ENCODE data around the gene RAB31.

Gene RAB31

DNA sequence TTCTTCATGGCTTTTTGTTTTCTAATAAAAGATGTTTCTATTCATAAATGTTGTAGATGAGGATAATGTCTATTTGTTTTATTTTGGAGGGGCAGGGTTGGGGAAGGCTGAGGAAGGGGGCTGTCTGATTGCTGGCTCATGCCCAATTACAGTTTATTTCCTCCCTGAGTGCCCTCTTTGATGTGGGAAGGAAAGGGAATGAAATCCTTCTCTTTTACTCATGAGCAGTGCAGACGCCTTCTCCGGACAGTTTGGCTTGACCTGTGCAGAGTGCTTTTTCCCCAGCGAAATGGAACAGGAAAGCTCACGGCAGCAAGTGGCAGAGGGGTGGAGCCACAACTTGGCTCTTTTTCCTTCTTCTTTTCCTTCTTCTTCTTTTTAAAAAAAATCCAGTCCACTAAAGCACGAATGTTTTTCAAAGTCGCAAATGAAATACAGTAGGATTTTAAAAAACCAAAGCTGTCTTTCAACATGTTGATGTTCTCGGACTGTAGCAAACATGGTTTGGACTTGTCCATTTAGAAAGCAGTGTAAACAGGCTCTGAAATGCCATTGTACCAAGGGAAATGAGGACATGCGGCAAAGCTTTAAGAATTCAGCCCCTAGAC lies 34.5 kb downstream of the RAB31 start:
- Mint-ChIP-seq H3K36me3 (peaks cover 11% of the 10 kb centered on the region), H3K9me3 (peaks cover 3% of the 10 kb centered on the region), H3K4me3 (no peak overlapping the region), H3K27ac (no peak overlapping the region), H3K27me3 (no peaks in the 10 kb centered on the region), H3K4me1 (peaks cover 11% of the 10 kb centered on the region)
- ATAC-seq (ENCODE audit: low read depth) (no peak), DNase-seq (ENCODE audit: low spot score in 2 of 2) (no peak)

GRCh38 chr18:9743200-9744016 lies 35.3 kb downstream of the RAB31 start:
- peaks cover 3% of the 10 kb centered on the region for H3K9me3 Mint-ChIP-seq
- no peak overlapping the region for H3K4me3 Mint-ChIP-seq
- no peak overlapping the region for H3K27ac Mint-ChIP-seq
- H3K4me1 Mint-ChIP-seq, result peaks cover 9% of the 10 kb centered on the region
- H3K36me3 Mint-ChIP-seq, result peaks cover 11% of the 10 kb centered on the region
- no peak for DNase-seq (ENCODE audit: low spot score in 2 of 2)
- H3K27me3 Mint-ChIP-seq, result no peaks in the 10 kb centered on the region
- ATAC-seq (ENCODE audit: low read depth), result no peak

GRCh38 chr18:9746958-9747357 lies 38.9 kb downstream of the RAB31 start:
- no peak for DNase-seq (ENCODE audit: low spot score in 2 of 2)
- Mint-ChIP-seq H3K4me3 (no peak overlapping the region), H3K27ac (peak overlapping the region; percentile 2), H3K4me1 (peaks cover 11% of the 10 kb centered on the region), H3K27me3 (no peaks in the 10 kb centered on the region), H3K36me3 (peaks cover 13% of the 10 kb centered on the region), H3K9me3 (peaks cover 3% of the 10 kb centered on the region)
- no peak for ATAC-seq (ENCODE audit: low read depth)

- peaks cover 18% of the 10 kb centered on the region for H3K4me1 Mint-ChIP-seq
- H3K27me3 Mint-ChIP-seq, result no peaks in the 10 kb centered on the region
- ATAC-seq (ENCODE audit: low read depth) (no peak), DNase-seq (ENCODE audit: low spot score in 2 of 2) (no peak)
- H3K9me3 Mint-ChIP-seq, result peaks cover 2% of the 10 kb centered on the region
- no peak overlapping the region for H3K27ac Mint-ChIP-seq
- no peak overlapping the region for H3K4me3 Mint-ChIP-seq
- peaks cover 8% of the 10 kb centered on the region for H3K36me3 Mint-ChIP-seq
These were observed 41.5 kb downstream of the RAB31 start for GRCh38 chr18:9749611-9750010.

- peaks cover 19% of the 10 kb centered on the region for H3K4me1 Mint-ChIP-seq
- no peak overlapping the region for H3K4me3 Mint-ChIP-seq
- no peak for DNase-seq (ENCODE audit: low spot score in 2 of 2)
- no peak overlapping the region for H3K27ac Mint-ChIP-seq
- H3K27me3 Mint-ChIP-seq, result no peaks in the 10 kb centered on the region
- peaks cover 5% of the 10 kb centered on the region for H3K36me3 Mint-ChIP-seq
- ATAC-seq (ENCODE audit: low read depth), result no peak
- no peaks in the 10 kb centered on the region for H3K9me3 Mint-ChIP-seq
These were observed 42.0 kb downstream of the RAB31 start for GRCh38 chr18:9750112-9750511.

DNA sequence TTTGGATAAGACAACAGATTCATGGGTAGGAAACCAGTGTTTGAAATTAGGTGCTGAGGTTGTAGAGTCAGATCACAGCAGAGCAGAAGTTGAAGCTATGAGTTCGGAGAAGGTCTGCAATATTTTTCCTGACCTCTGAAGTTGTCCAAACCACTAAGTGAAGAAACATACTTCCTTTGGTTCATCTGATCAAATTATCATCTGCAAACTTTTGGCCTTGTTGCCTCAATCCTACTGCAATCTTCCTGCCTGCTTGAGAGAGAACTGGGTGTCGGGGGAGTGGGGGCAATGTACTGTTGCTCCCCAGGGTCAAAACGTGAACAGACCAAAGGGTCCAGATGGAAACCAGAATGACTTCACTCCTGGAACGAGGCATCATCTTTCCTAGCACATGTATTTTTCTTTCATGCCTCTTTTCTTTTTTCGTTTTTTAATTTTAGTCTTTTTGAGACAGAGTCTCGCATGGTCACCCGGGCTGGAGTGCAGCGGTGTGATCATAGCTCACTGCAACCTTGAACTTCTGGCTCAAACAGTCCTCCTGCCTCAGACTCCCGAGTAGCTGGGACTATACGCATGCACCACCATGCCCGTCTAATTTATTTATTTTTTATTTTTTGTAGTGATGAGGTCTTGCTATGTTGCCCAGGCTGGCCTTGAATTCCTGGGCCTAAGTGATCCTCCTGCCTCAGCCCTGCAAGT lies 42.7 kb downstream of the RAB31 start:
- no peak overlapping the region for H3K27ac Mint-ChIP-seq
- H3K27me3 Mint-ChIP-seq, result no peaks in the 10 kb centered on the region
- no peak for DNase-seq (ENCODE audit: low spot score in 2 of 2)
- peaks cover 20% of the 10 kb centered on the region for H3K4me1 Mint-ChIP-seq
- no peak overlapping the region for H3K4me3 Mint-ChIP-seq
- H3K9me3 Mint-ChIP-seq, result no peaks in the 10 kb centered on the region
- H3K36me3 Mint-ChIP-seq, result peaks cover 5% of the 10 kb centered on the region
- no peak for ATAC-seq (ENCODE audit: low read depth)

DNA sequence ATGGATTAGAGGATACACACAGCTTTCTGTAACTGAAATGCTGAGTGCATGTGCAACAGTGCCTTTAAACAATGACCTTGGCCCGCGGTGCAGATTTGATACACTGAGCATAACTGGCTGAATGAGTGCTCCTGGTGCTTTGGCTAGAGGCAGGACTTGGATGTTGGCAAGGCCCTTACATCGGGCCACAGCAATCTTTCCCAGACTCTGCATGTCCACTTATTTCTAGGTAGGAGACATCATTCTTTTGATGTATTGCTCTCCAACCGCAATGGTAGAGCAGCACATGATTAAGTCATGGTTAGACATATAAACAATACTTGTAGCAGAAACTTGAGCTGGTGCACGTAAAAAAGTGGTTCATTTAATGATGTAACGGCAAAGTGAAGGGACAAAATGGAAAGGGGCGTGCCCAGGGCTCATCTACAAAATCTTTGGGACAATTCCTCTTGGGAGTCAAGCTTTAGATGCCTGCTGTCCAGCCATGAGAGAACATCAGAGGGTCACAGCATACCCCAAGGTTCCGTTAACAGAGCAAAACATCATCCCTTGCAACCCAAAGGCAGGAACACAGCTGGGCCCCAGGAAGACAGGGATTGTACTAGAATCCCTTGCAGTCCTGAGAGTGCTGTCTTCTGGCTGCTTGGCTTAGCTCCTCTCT lies 43.4 kb downstream of the RAB31 start:
- Mint-ChIP-seq H3K9me3 (no peaks in the 10 kb centered on the region), H3K4me1 (peaks cover 20% of the 10 kb centered on the region), H3K4me3 (no peak overlapping the region), H3K27me3 (no peaks in the 10 kb centered on the region), H3K27ac (peak overlapping the region; percentile 53), H3K36me3 (peaks cover 5% of the 10 kb centered on the region)
- ATAC-seq (ENCODE audit: low read depth), result no peak
- DNase-seq (ENCODE audit: low spot score in 2 of 2), result no peak

DNA sequence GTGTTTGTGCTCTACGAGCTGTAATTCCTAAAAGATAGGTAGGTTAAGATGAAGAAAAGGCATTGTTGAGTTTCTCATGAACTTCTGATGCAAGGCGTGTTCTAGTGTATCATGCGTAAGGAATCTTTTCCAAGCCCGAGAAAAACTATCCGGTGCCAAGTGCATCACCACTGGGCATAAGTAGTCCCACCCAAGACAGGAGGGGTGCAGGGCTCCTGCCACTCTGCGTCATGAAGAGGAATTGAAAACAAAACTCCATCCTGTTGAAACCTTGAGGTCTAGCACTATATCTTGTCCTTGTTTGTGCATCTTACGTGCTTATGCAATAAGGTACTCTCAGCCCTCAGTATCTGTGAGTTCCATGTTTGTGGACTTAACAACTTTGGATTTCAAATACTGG lies 45.7 kb downstream of the RAB31 start:
- DNase-seq (ENCODE audit: low spot score in 2 of 2) (no peak), ATAC-seq (ENCODE audit: low read depth) (peak; percentile 78)
- peaks cover 28% of the 10 kb centered on the region for H3K4me1 Mint-ChIP-seq
- no peaks in the 10 kb centered on the region for H3K27me3 Mint-ChIP-seq
- no peaks in the 10 kb centered on the region for H3K9me3 Mint-ChIP-seq
- H3K4me3 Mint-ChIP-seq, result no peak overlapping the region
- H3K36me3 Mint-ChIP-seq, result peaks cover 8% of the 10 kb centered on the region
- H3K27ac Mint-ChIP-seq, result peak overlapping the region; percentile 58

GRCh38 chr18:9755110-9755509 lies 47.0 kb downstream of the RAB31 start:
- peaks cover 9% of the 10 kb centered on the region for H3K36me3 Mint-ChIP-seq
- no peak for ATAC-seq (ENCODE audit: low read depth)
- H3K4me3 Mint-ChIP-seq, result no peak overlapping the region

DNA sequence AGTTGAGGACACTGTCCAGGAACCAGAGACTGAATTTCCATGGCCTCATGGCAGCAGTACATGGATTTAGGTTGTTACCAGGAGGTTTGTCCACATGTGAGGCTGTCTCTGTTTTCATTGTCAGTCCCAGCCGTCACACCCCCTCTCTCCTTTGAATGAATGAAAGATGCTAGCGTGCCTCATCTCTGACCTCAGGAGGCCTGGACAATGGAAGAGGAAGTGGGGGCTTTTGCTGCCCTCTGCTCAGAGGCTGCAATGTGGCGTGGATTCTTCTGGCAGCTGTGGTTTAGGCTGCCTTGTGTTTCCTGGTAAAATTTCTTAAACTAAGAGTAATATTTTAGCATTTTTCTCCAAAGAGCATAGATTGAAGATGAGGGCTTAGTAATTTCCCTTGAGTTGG lies 47.5 kb downstream of the RAB31 start:
- H3K9me3 Mint-ChIP-seq, result no peaks in the 10 kb centered on the region
- ATAC-seq (ENCODE audit: low read depth) (no peak), DNase-seq (ENCODE audit: low spot score in 2 of 2) (no peak)
- H3K27me3 Mint-ChIP-seq, result no peaks in the 10 kb centered on the region
- H3K4me3 Mint-ChIP-seq, result no peak overlapping the region
- H3K27ac Mint-ChIP-seq, result peak overlapping the region; percentile 75
- H3K36me3 Mint-ChIP-seq, result peaks cover 9% of the 10 kb centered on the region
- peaks cover 31% of the 10 kb centered on the region for H3K4me1 Mint-ChIP-seq

More at GRCh38 chr18:9755110-9755509, 47.0 kb downstream of the RAB31 start:
- Mint-ChIP-seq H3K4me1 (peaks cover 31% of the 10 kb centered on the region), H3K9me3 (no peaks in the 10 kb centered on the region), H3K27ac (peak overlapping the region; percentile 75), H3K27me3 (no peaks in the 10 kb centered on the region)
- no peak for DNase-seq (ENCODE audit: low spot score in 2 of 2)

GRCh38 chr18:9756271-9756932 lies 48.3 kb downstream of the RAB31 start:
- Mint-ChIP-seq H3K27me3 (no peaks in the 10 kb centered on the region), H3K36me3 (peaks cover 9% of the 10 kb centered on the region), H3K9me3 (no peaks in the 10 kb centered on the region), H3K27ac (no peak overlapping the region), H3K4me3 (no peak overlapping the region), H3K4me1 (peaks cover 33% of the 10 kb centered on the region)
- DNase-seq (ENCODE audit: low spot score in 2 of 2) (no peak), ATAC-seq (ENCODE audit: low read depth) (no peak)

GRCh38 chr18:9756933-9757470 lies 48.9 kb downstream of the RAB31 start:
- DNase-seq (ENCODE audit: low spot score in 2 of 2), result no peak
- Mint-ChIP-seq H3K36me3 (peaks cover 8% of the 10 kb centered on the region), H3K9me3 (no peaks in the 10 kb centered on the region), H3K4me3 (no peak overlapping the region), H3K27ac (no peak overlapping the region), H3K27me3 (no peaks in the 10 kb centered on the region), H3K4me1 (peaks cover 30% of the 10 kb centered on the region)
- no peak for ATAC-seq (ENCODE audit: low read depth)

- no peak for DNase-seq (ENCODE audit: low spot score in 2 of 2)
- Mint-ChIP-seq H3K4me1 (peaks cover 29% of the 10 kb centered on the region), H3K9me3 (peaks cover under 1% of the 10 kb centered on the region), H3K27ac (no peak overlapping the region), H3K27me3 (no peaks in the 10 kb centered on the region), H3K4me3 (no peak overlapping the region), H3K36me3 (peaks cover 13% of the 10 kb centered on the region)
- no peak for ATAC-seq (ENCODE audit: low read depth)
These were observed 49.9 kb downstream of the RAB31 start for GRCh38 chr18:9757827-9758621.
